HG03378 (cell line): ENCODE data around the gene PRDM11.
A peak's percentile ranks its signal among the peaks of the same experiment; 100 is the strongest.
"Not testable (repeated sequence)": the region's sequence is repeated elsewhere in the genome, so short reads cannot be mapped to it uniquely, and the experiment has no call there.

Experiments
- ATAC-seq: cut with Tn5 transposase; IDR thresholded peaks from one replicate; pipeline ENCODE4 v1.9.1; 2021; ENCODE audit warnings: mild to moderate bottlenecking, moderate library complexity; ENCODE audit not compliant: unreplicated experiment

The PRDM11 gene

GRCh38 chr11:45146072-45147016, at the start of gene PRDM11:
Gene PRDM11 (plus strand): TSS chr11:45146639. CDS start chr11:45181767, 35,128 bp downstream.
- ATAC-seq: peak; percentile 5

- no peak for ATAC-seq
These were observed 48.5 kb upstream of the PRDM11 start for GRCh38 chr11:45097721-45098493.

- no peak for ATAC-seq
These were observed 47.5 kb upstream of the PRDM11 start for GRCh38 chr11:45098929-45099328.

- ATAC-seq: no peak
These were observed 46.1 kb upstream of the PRDM11 start for GRCh38 chr11:45100339-45100738.

- no peak for ATAC-seq
These were observed 44.1 kb upstream of the PRDM11 start for GRCh38 chr11:45102361-45102809.

GRCh38 chr11:45102810-45103621, 43.4 kb upstream of the PRDM11 start:
- peak; percentile 95 for ATAC-seq

- no peak for ATAC-seq
These were observed 42.2 kb upstream of the PRDM11 start for GRCh38 chr11:45104006-45104789.

GRCh38 chr11:45104790-45105084, 41.7 kb upstream of the PRDM11 start:
- no peak for ATAC-seq

GRCh38 chr11:45105233-45105983, 41.0 kb upstream of the PRDM11 start:
- ATAC-seq: no peak

- ATAC-seq: no peak
These were observed 40.5 kb upstream of the PRDM11 start for GRCh38 chr11:45105984-45106375.

GRCh38 chr11:45106440-45106839, 40.0 kb upstream of the PRDM11 start:
- no peak for ATAC-seq

GRCh38 chr11:45107029-45107428, 39.4 kb upstream of the PRDM11 start:
- ATAC-seq: no peak

GRCh38 chr11:45108070-45109064, 38.1 kb upstream of the PRDM11 start:
- ATAC-seq: no peak

- no peak for ATAC-seq
These were observed 37.0 kb upstream of the PRDM11 start for GRCh38 chr11:45109400-45109799.

- no peak for ATAC-seq
These were observed 35.9 kb upstream of the PRDM11 start for GRCh38 chr11:45110562-45110961.

- no peak for ATAC-seq
These were observed 32.6 kb upstream of the PRDM11 start for GRCh38 chr11:45113807-45114206.

GRCh38 chr11:45127836-45128235, 18.6 kb upstream of the PRDM11 start:
- not testable (repeated sequence) for ATAC-seq

GRCh38 chr11:45133878-45134277, 12.6 kb upstream of the PRDM11 start:
- ATAC-seq: no peak
